H9 (cell line): ENCODE data around the gene BANF1. TPM values are rescaled to one million over a fixed set of nuclear protein-coding genes. Genes with fewer than 3 reads are reported as not detected.

ENCODE experiments used
- DNase-seq: peaks from one replicate; pipeline ENCODE4 v3.0.0-alpha.2; 2017
- H2AFZ ChIP-seq: one replicate; pipeline ENCODE4 v1.6.1; 2013; ENCODE audit warnings: mild to moderate bottlenecking, low read length, control low read depth, moderate library complexity
- H2AK5ac ChIP-seq: 2 replicates; pipeline ENCODE4 v1.6.1; 2013; ENCODE audit warnings: low read length, control low read depth, mixed read lengths; ENCODE audit not compliant: insufficient read length
- H2BK120ac ChIP-seq: one replicate; pipeline ENCODE4 v1.6.1; 2013; ENCODE audit warnings: low read depth, mild to moderate bottlenecking, low read length, control low read depth, inconsistent platforms; ENCODE audit not compliant: poor library complexity, severe bottlenecking
- H2BK12ac ChIP-seq: 2 replicates; pipeline ENCODE4 v1.6.1; 2013; ENCODE audit warnings: low read length, control low read depth, mixed read lengths, low read depth; ENCODE audit not compliant: insufficient read length
- H2BK15ac ChIP-seq: 2 replicates; pipeline ENCODE4 v1.6.1; 2013; ENCODE audit warnings: low read depth, low read length, control low read depth
- H2BK20ac ChIP-seq: one replicate; pipeline ENCODE4 v1.6.1; 2013; ENCODE audit warnings: low read depth, mild to moderate bottlenecking, low read length, control low read depth, inconsistent platforms; ENCODE audit not compliant: poor library complexity, severe bottlenecking
- H2BK5ac ChIP-seq: 2 replicates; pipeline ENCODE4 v1.6.1; 2013; ENCODE audit warnings: low read length, control low read depth, mixed read lengths; ENCODE audit not compliant: insufficient read length
- H3K14ac ChIP-seq: 2 replicates; pipeline ENCODE4 v1.6.1; 2013; ENCODE audit warnings: low read length, control low read depth; ENCODE audit not compliant: insufficient read depth
- H3K18ac ChIP-seq: 2 replicates; pipeline ENCODE4 v1.6.1; 2013; ENCODE audit warnings: low read depth, mild to moderate bottlenecking, mixed read lengths, low read length, control low read depth; ENCODE audit not compliant: insufficient read length
- H3K23ac ChIP-seq: 2 replicates; pipeline ENCODE4 v1.6.1; 2013; ENCODE audit warnings: low read length, control low read depth, mixed read lengths, low read depth; ENCODE audit not compliant: insufficient read length
- H3K23me2 ChIP-seq: 2 replicates; pipeline ENCODE4 v1.6.1; 2013; ENCODE audit warnings: low read depth, mild to moderate bottlenecking, mixed read lengths, low read length, control low read depth; ENCODE audit not compliant: insufficient read length, poor library complexity, severe bottlenecking
- H3K27ac ChIP-seq: 2 replicates; pipeline ENCODE4 v1.5.1; 2013; ENCODE audit warnings: low read length, control low read depth, mixed read lengths, low read depth; ENCODE audit not compliant: insufficient read length
- H3K27me3 ChIP-seq: 2 replicates; pipeline ENCODE4 v1.6.1; 2013; ENCODE audit warnings: low read length, control low read depth, inconsistent platforms; ENCODE audit not compliant: insufficient read depth
- H3K4ac ChIP-seq: 2 replicates; pipeline ENCODE4 v1.6.1; 2013; ENCODE audit warnings: low read depth, mild to moderate bottlenecking, control low read depth, inconsistent platforms, low read length, moderate library complexity
- H3K4me1 ChIP-seq: 2 replicates; pipeline ENCODE4 v1.6.1; 2013; ENCODE audit warnings: low read length, control low read depth, inconsistent platforms; ENCODE audit not compliant: insufficient read depth
- H3K4me2 ChIP-seq: 2 replicates; pipeline ENCODE4 v1.6.1; 2013; ENCODE audit warnings: low read length, control low read depth, mixed read lengths; ENCODE audit not compliant: insufficient read length, insufficient read depth
- H3K56ac ChIP-seq: 2 replicates; pipeline ENCODE4 v1.6.1; 2013; ENCODE audit warnings: low read depth, mild to moderate bottlenecking, mixed read lengths, low read length, control low read depth; ENCODE audit not compliant: insufficient read length
- H3K79me1 ChIP-seq: 2 replicates; pipeline ENCODE4 v1.6.1; 2013; ENCODE audit warnings: low read depth, mild to moderate bottlenecking, moderate library complexity, low read length, control low read depth, inconsistent platforms; ENCODE audit not compliant: insufficient read depth, poor library complexity, severe bottlenecking
- H3K79me2 ChIP-seq: 2 replicates; pipeline ENCODE4 v1.6.1; 2013; ENCODE audit warnings: low read length, control low read depth, inconsistent platforms; ENCODE audit not compliant: insufficient read depth
- H3K9ac ChIP-seq: 2 replicates; pipeline ENCODE4 v1.6.1; 2013; ENCODE audit warnings: low read length, control low read depth, mixed read lengths; ENCODE audit not compliant: insufficient read length; ENCODE audit errors: extremely low read depth
- H3K9me3 ChIP-seq: one replicate; pipeline ENCODE4 v1.6.1; 2013; ENCODE audit warnings: low read depth, low read length, inconsistent platforms; ENCODE audit not compliant: control insufficient read depth
- H3T11ph ChIP-seq: one replicate; pipeline ENCODE4 v1.6.1; 2013; ENCODE audit warnings: mild to moderate bottlenecking, low read length, control low read depth, inconsistent platforms
- H4K20me1 ChIP-seq: one replicate; pipeline ENCODE4 v1.6.1; 2013; ENCODE audit not compliant: control insufficient read depth, insufficient read length, insufficient read depth
- H4K5ac ChIP-seq: 2 replicates; pipeline ENCODE4 v1.6.1; 2013; ENCODE audit warnings: low read depth, mild to moderate bottlenecking, mixed read lengths, low read length, control low read depth; ENCODE audit not compliant: insufficient read length
- H4K8ac ChIP-seq: replicated peaks from 2 replicates; pipeline ENCODE4 v1.6.1; 2013; ENCODE audit warnings: low read length, control low read depth, mixed read lengths, low read depth; ENCODE audit not compliant: insufficient read length
- H4K91ac ChIP-seq: 2 replicates; pipeline ENCODE4 v1.6.1; 2013; ENCODE audit warnings: low read depth, mild to moderate bottlenecking, moderate library complexity, mixed read lengths, low read length, control low read depth; ENCODE audit not compliant: insufficient read length
- H3K27ac Mint-ChIP-seq, 3 experiments: 2 replicates in 2 of 3; 3 replicates in 1 of 3; pipeline ENCODE4 v1.8.0; 2020 to 2021; ENCODE audit warnings: mixed read lengths in 3 of 3, mild to moderate bottlenecking in 1 of 3, moderate library complexity in 1 of 3
- H3K27me3 Mint-ChIP-seq: 2 replicates; pipeline ENCODE4 v1.8.0; 2021; ENCODE audit warnings: low read depth, mild to moderate bottlenecking, moderate library complexity, mixed read lengths
- H3K36me3 Mint-ChIP-seq, 3 experiments: 2 replicates in 2 of 3; 3 replicates in 1 of 3; pipeline ENCODE4 v1.8.0; 2020 to 2021; ENCODE audit warnings: low read depth in 3 of 3, mixed read lengths in 3 of 3; ENCODE audit not compliant: insufficient read depth in 1 of 3
- H3K4me1 Mint-ChIP-seq, 2 experiments: 2 replicates each; pipeline ENCODE4 v1.8.0; 2020; ENCODE audit warnings: mixed read lengths in 2 of 2
- H3K4me3 Mint-ChIP-seq, 2 experiments: 2 replicates in 1 of 2; 3 replicates in 1 of 2; pipeline ENCODE4 v1.8.0; 2020 to 2021; ENCODE audit warnings: mild to moderate bottlenecking in 2 of 2, mixed read lengths in 2 of 2, moderate library complexity in 1 of 2
- H3K9me3 Mint-ChIP-seq, 2 experiments: 2 replicates in 1 of 2; 3 replicates in 1 of 2; pipeline ENCODE4 v1.8.0; 2020; ENCODE audit warnings: mild to moderate bottlenecking in 2 of 2, mixed read lengths in 2 of 2, moderate library complexity in 1 of 2
- CTCF ChIP-seq: fragments of 200-600 bp; sonication (generic); conservative IDR thresholded peaks from 3 replicates; pipeline ENCODE4 v1.8.0; 2021; ENCODE audit warnings: antibody characterized with exemption, mild to moderate bottlenecking
- WGBS: extraction: QIAGEN DNeasy Blood & Tissue Kit; methylation state at CpG from one replicate; pipeline ENCODE4 v1.1.7; 2013; ENCODE audit warnings: missing lambda C conversion rate, low lambda C conversion rate, mixed read lengths; ENCODE audit not compliant: insufficient read length; ENCODE audit errors: extremely low coverage; 5-methylcytosine and 5-hydroxymethylcytosine counted together
- total RNA-seq: library from RNA; stranded (reverse); gene quantifications from 2 replicates; pipeline ENCODE4 v1.2.1, GENCODE V29; 2021

BANF1 gene
- total RNA-seq, 1 experiment from 2014 or later, result 346 TPM

GRCh38 chr11:66013762-66014100 is 11.4 kb downstream of the BANF1 start:
- H3K23ac ChIP-seq, result no peak overlapping the region
- Mint-ChIP-seq H3K36me3 (no peaks in the 10 kb centered on the region), H3K4me3 (no peak overlapping the region), H3K27me3 (no peaks in the 10 kb centered on the region; the same call in 1 of the 2 replicates), H3K27ac (peak overlapping the region in 1 of 3 experiments; percentile 62; a peak in 1 of 7 replicates), H3K9me3 (no peaks in the 10 kb centered on the region), H3K4me1 (peaks cover 0 to 9% of the 10 kb centered on the region in 2 experiments; a peak in 3 of 4 replicates)
- H3K9me3 ChIP-seq, result no peaks in the 10 kb centered on the region
- no peaks in the 10 kb centered on the region for H3K79me1 ChIP-seq
- H3K56ac ChIP-seq, result no peak overlapping the region
- no peak overlapping the region for H2BK12ac ChIP-seq
- H2AK5ac ChIP-seq, result no peak overlapping the region
- TF ChIP-seq CTCF, result no peak
- no peak overlapping the region for H3K14ac ChIP-seq
- no peak overlapping the region for H3K18ac ChIP-seq
- no peak overlapping the region for H2BK5ac ChIP-seq
- no peak overlapping the region for H3K27ac ChIP-seq
- no peak overlapping the region for H2BK120ac ChIP-seq
- H4K8ac ChIP-seq, result no peak overlapping the region
- H3K4ac ChIP-seq, result no peak overlapping the region
- H2AFZ ChIP-seq, result no peak overlapping the region
- H3K4me2 ChIP-seq, result no peak overlapping the region
- no peaks in the 10 kb centered on the region for H3K79me2 ChIP-seq
- H4K20me1 ChIP-seq, result no peaks in the 10 kb centered on the region
- no peak overlapping the region for H2BK15ac ChIP-seq
- no peak for DNase-seq
- no CpG with 5 or more reads among the region's 7 CpGs for WGBS
- H3K9ac ChIP-seq, result no peak overlapping the region
- H3T11ph ChIP-seq, result no peak overlapping the region
- H4K91ac ChIP-seq, result no peak overlapping the region
- no peak overlapping the region for H2BK20ac ChIP-seq
- no peak overlapping the region for H4K5ac ChIP-seq
- H3K23me2 ChIP-seq, result peaks cover 8% of the 10 kb centered on the region
- peaks cover 4% of the 10 kb centered on the region; the same call in 1 of the 2 replicates for H3K27me3 ChIP-seq
- H3K4me1 ChIP-seq, result no peaks in the 10 kb centered on the region
